Measurements from ENCODE around the gene YTHDF1. TPM values are rescaled to one million over a fixed set of nuclear protein-coding genes. Genes with fewer than 3 reads are reported as not detected.

The YTHDF1 gene
- total and polyA plus RNA-seq, 2 of the 8 experiments (the other 6 are each of a cell fraction or from before 2014, with no cell fraction given): 32.8 to 66.0 TPM

GRCh38 chr20:63236116-63236837 lies 20.3 kb upstream of the YTHDF1 start (continued):
- TF ChIP-seq, protein P1, sequence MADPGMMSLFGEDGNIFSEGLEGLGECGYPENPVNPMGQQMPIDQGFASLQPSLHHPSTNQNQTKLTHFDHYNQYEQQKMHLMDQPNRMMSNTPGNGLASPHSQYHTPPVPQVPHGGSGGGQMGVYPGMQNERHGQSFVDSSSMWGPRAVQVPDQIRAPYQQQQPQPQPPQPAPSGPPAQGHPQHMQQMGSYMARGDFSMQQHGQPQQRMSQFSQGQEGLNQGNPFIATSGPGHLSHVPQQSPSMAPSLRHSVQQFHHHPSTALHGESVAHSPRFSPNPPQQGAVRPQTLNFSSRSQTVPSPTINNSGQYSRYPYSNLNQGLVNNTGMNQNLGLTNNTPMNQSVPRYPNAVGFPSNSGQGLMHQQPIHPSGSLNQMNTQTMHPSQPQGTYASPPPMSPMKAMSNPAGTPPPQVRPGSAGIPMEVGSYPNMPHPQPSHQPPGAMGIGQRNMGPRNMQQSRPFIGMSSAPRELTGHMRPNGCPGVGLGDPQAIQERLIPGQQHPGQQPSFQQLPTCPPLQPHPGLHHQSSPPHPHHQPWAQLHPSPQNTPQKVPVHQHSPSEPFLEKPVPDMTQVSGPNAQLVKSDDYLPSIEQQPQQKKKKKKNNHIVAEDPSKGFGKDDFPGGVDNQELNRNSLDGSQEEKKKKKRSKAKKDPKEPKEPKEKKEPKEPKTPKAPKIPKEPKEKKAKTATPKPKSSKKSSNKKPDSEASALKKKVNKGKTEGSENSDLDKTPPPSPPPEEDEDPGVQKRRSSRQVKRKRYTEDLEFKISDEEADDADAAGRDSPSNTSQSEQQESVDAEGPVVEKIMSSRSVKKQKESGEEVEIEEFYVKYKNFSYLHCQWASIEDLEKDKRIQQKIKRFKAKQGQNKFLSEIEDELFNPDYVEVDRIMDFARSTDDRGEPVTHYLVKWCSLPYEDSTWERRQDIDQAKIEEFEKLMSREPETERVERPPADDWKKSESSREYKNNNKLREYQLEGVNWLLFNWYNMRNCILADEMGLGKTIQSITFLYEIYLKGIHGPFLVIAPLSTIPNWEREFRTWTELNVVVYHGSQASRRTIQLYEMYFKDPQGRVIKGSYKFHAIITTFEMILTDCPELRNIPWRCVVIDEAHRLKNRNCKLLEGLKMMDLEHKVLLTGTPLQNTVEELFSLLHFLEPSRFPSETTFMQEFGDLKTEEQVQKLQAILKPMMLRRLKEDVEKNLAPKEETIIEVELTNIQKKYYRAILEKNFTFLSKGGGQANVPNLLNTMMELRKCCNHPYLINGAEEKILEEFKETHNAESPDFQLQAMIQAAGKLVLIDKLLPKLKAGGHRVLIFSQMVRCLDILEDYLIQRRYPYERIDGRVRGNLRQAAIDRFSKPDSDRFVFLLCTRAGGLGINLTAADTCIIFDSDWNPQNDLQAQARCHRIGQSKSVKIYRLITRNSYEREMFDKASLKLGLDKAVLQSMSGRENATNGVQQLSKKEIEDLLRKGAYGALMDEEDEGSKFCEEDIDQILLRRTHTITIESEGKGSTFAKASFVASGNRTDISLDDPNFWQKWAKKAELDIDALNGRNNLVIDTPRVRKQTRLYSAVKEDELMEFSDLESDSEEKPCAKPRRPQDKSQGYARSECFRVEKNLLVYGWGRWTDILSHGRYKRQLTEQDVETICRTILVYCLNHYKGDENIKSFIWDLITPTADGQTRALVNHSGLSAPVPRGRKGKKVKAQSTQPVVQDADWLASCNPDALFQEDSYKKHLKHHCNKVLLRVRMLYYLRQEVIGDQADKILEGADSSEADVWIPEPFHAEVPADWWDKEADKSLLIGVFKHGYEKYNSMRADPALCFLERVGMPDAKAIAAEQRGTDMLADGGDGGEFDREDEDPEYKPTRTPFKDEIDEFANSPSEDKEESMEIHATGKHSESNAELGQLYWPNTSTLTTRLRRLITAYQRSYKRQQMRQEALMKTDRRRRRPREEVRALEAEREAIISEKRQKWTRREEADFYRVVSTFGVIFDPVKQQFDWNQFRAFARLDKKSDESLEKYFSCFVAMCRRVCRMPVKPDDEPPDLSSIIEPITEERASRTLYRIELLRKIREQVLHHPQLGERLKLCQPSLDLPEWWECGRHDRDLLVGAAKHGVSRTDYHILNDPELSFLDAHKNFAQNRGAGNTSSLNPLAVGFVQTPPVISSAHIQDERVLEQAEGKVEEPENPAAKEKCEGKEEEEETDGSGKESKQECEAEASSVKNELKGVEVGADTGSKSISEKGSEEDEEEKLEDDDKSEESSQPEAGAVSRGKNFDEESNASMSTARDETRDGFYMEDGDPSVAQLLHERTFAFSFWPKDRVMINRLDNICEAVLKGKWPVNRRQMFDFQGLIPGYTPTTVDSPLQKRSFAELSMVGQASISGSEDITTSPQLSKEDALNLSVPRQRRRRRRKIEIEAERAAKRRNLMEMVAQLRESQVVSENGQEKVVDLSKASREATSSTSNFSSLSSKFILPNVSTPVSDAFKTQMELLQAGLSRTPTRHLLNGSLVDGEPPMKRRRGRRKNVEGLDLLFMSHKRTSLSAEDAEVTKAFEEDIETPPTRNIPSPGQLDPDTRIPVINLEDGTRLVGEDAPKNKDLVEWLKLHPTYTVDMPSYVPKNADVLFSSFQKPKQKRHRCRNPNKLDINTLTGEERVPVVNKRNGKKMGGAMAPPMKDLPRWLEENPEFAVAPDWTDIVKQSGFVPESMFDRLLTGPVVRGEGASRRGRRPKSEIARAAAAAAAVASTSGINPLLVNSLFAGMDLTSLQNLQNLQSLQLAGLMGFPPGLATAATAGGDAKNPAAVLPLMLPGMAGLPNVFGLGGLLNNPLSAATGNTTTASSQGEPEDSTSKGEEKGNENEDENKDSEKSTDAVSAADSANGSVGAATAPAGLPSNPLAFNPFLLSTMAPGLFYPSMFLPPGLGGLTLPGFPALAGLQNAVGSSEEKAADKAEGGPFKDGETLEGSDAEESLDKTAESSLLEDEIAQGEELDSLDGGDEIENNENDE (IDR thresholded peaks at IDR 0.05; ENCODE audit: insufficient replicate concordance, low read length): no peak
- no peak for TF ChIP-seq TEAD4 (IDR thresholded peaks at IDR 0.05; ENCODE audit: low read depth, low read length)
- TF ChIP-seq TBP (IDR thresholded peaks at IDR 0.05; ENCODE audit: low read depth, low read length): no peak
- no peak for TF ChIP-seq KDM5A (IDR thresholded peaks at IDR 0.05; ENCODE audit: low read length)
- no peak for TF ChIP-seq SUZ12 (IDR thresholded peaks at IDR 0.05; ENCODE audit: low read length)

All from H1 (cell line).